Measurements from ENCODE around the gene PSORS1C2.
"Not testable (repeated sequence)": the region's sequence is repeated elsewhere in the genome, so short reads cannot be mapped to it uniquely, and the experiment has no call there.

The PSORS1C2 gene

GRCh38 chr6:31168606-31169005 lies 29.7 kb upstream of the PSORS1C2 start:
- no peak for DNase-seq (ENCODE audit: low read depth in 3 of 3, low spot score in 1 of 3)

- DNase-seq (ENCODE audit: low read depth in 3 of 3, low spot score in 1 of 3) = no peak
These were observed 27.1 kb upstream of the PSORS1C2 start for GRCh38 chr6:31165986-31166385.

GRCh38 chr6:31165064-31165832 lies 26.4 kb upstream of the PSORS1C2 start:
- DNase-seq (ENCODE audit: low read depth in 3 of 3, low spot score in 1 of 3) = not testable (repeated sequence)

- not testable (repeated sequence) for DNase-seq (ENCODE audit: low read depth in 3 of 3, low spot score in 1 of 3)
These were observed 25.7 kb upstream of the PSORS1C2 start for GRCh38 chr6:31164475-31165063.

GRCh38 chr6:31163922-31164321 lies 25.1 kb upstream of the PSORS1C2 start:
- no peak for DNase-seq (ENCODE audit: low read depth in 3 of 3, low spot score in 1 of 3)

- no peak for DNase-seq (ENCODE audit: low read depth in 3 of 3, low spot score in 1 of 3)
These were observed 23.7 kb upstream of the PSORS1C2 start for GRCh38 chr6:31162463-31163165.

- no peak for DNase-seq (ENCODE audit: low read depth in 3 of 3, low spot score in 1 of 3)
These were observed 22.6 kb upstream of the PSORS1C2 start for GRCh38 chr6:31161216-31162126.

- no peak for DNase-seq (ENCODE audit: low read depth in 3 of 3, low spot score in 1 of 3)
These were observed 20.3 kb upstream of the PSORS1C2 start for GRCh38 chr6:31158863-31159855.

GRCh38 chr6:31158140-31158862 lies 19.4 kb upstream of the PSORS1C2 start, which contains the start of gene TCF19:
TSS of gene TCF19 (plus strand) at chr6:31158589. CDS start at chr6:31159470, 881 bp downstream.
- peak; percentile 98 to 99 (median 98) for DNase-seq (ENCODE audit: low read depth in 3 of 3, low spot score in 1 of 3)

GRCh38 chr6:31157513-31158139 lies 18.8 kb upstream of the PSORS1C2 start, which contains the start of gene CCHCR1:
TSS of gene CCHCR1 (minus strand) at chr6:31157802. CDS start at chr6:31157600, 202 bp downstream.
- no peak for DNase-seq (ENCODE audit: low read depth in 3 of 3, low spot score in 1 of 3)

- no peak for DNase-seq (ENCODE audit: low read depth in 3 of 3, low spot score in 1 of 3)
These were observed 17.8 kb upstream of the PSORS1C2 start for GRCh38 chr6:31156641-31157040.

GRCh38 chr6:31154436-31154835 lies 15.6 kb upstream of the PSORS1C2 start:
- DNase-seq (ENCODE audit: low read depth in 3 of 3, low spot score in 1 of 3) = no peak

- DNase-seq (ENCODE audit: low read depth in 3 of 3, low spot score in 1 of 3) = no peak
These were observed 13.9 kb upstream of the PSORS1C2 start for GRCh38 chr6:31152781-31153180.

- no peak for DNase-seq (ENCODE audit: low read depth in 3 of 3, low spot score in 1 of 3)
These were observed 11.1 kb upstream of the PSORS1C2 start for GRCh38 chr6:31149827-31150447.

- no peak for DNase-seq (ENCODE audit: low read depth in 3 of 3, low spot score in 1 of 3)
These were observed 6.5 kb upstream of the PSORS1C2 start for GRCh38 chr6:31145386-31145785.

- no peak for DNase-seq (ENCODE audit: low read depth in 3 of 3, low spot score in 1 of 3)
These were observed 6.1 kb upstream of the PSORS1C2 start for GRCh38 chr6:31144970-31145340.

- no peak for DNase-seq (ENCODE audit: low read depth in 3 of 3, low spot score in 1 of 3)
These were observed 5.6 kb upstream of the PSORS1C2 start for GRCh38 chr6:31144296-31144969.

GRCh38 chr6:31143148-31143547 lies 4.3 kb upstream of the PSORS1C2 start:
- no peak for DNase-seq (ENCODE audit: low read depth in 3 of 3, low spot score in 1 of 3)

Data from stimulated activated CD4-positive, alpha-beta T cell treated with anti-CD3 and anti-CD28 coated beads, TNF-alpha, amount 100 ng/mL, for 1 hour (primary cell).